ENCODE data around the gene ING3.

- TF ChIP-seq, protein P1, sequence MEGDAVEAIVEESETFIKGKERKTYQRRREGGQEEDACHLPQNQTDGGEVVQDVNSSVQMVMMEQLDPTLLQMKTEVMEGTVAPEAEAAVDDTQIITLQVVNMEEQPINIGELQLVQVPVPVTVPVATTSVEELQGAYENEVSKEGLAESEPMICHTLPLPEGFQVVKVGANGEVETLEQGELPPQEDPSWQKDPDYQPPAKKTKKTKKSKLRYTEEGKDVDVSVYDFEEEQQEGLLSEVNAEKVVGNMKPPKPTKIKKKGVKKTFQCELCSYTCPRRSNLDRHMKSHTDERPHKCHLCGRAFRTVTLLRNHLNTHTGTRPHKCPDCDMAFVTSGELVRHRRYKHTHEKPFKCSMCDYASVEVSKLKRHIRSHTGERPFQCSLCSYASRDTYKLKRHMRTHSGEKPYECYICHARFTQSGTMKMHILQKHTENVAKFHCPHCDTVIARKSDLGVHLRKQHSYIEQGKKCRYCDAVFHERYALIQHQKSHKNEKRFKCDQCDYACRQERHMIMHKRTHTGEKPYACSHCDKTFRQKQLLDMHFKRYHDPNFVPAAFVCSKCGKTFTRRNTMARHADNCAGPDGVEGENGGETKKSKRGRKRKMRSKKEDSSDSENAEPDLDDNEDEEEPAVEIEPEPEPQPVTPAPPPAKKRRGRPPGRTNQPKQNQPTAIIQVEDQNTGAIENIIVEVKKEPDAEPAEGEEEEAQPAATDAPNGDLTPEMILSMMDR (IDR thresholded peaks at IDR 0.05; ENCODE audit: insufficient read depth, low read length): no peak
- no peak for TF ChIP-seq POLR2AphosphoS5 (IDR thresholded peaks at IDR 0.05; ENCODE audit: low read depth)
Measured at GRCh38 chr7:120973849-120974248, 23.3 kb downstream of the ING3 start.
